GM12878 (cell line): Measurements from ENCODE around the gene SF3B2. TPM values are rescaled to one million over a fixed set of nuclear protein-coding genes. Genes with fewer than 3 reads are reported as not detected.

Source experiments
- ATAC-seq: fragments of 200-7000 bp; cut with Tn5 transposase; 3 replicates; pipeline ENCODE4 v1.9.1; 2020; ENCODE audit warnings: mild to moderate bottlenecking, moderate library complexity
- BruUV-seq: library from RNA; stranded (reverse); fragments of 400-500 nt; replicated peaks from 2 replicates; lab custom pipeline; 2021; lab: Mats Ljungman, UMichigan
- CTCF ChIA-PET: fragments of 300-600 bp; sonication (Branson Sonifier 250); formaldehyde crosslinking; extraction: SDS; loops from one replicate; lab custom pipeline; 2021; ENCODE audit warnings: inconsistent platforms; lab: Yijun Ruan, JAX
- POLR2A ChIA-PET: fragments of 350-600 bp; formaldehyde crosslinking; extraction: SDS; loops from one replicate; lab custom pipeline; 2021; ENCODE audit warnings: inconsistent platforms; lab: Charles Lee
- RAD21 ChIA-PET: fragments of 300-600 bp; sonication (Branson Sonifier 250); formaldehyde crosslinking; loops from one replicate; lab custom pipeline; 2023; ENCODE audit warnings: antibody characterized with exemption; ENCODE audit not compliant: unreplicated experiment; lab: Charles Lee
- SMC1A ChIA-PET: fragments of 300-600 bp; sonication (Branson Sonifier 250); formaldehyde crosslinking; loops from one replicate; lab custom pipeline; 2023; ENCODE audit not compliant: unreplicated experiment, uncharacterized antibody; lab: Charles Lee
- DNase-seq: peaks from one replicate; pipeline ENCODE4 v3.0.0-alpha.2; 2011; ENCODE audit warnings: low read depth, low spot score
- FAIRE-seq: peaks from 3 replicates; lab custom pipeline; 2011; peaks lifted over from hg19 to GRCh38; lab: Jason Lieb, UNC
- H2AFZ ChIP-seq: 2 replicates; pipeline ENCODE4 v1.6.0; 2011; ENCODE audit warnings: low read depth, low read length, control low read depth; ENCODE audit not compliant: control insufficient read depth
- H3K27ac ChIP-seq: 2 replicates; pipeline ENCODE4 v1.5.1; 2011; ENCODE audit warnings: control low read depth; ENCODE audit not compliant: control insufficient read depth, insufficient read depth
- H3K27me3 ChIP-seq, 2 experiments: replicated peaks in 1 of 2; 2 replicates each; pipeline versions ENCODE4 v1.6.0 to v1.6.1; 2011; ENCODE audit warnings: low read length in 1 of 2; ENCODE audit not compliant: control insufficient read depth in 2 of 2, insufficient read depth in 2 of 2
- H3K36me3 ChIP-seq, 2 experiments: 2 replicates each; pipeline ENCODE4 v1.5.1; 2011; ENCODE audit warnings: low read length in 1 of 2; ENCODE audit not compliant: control insufficient read depth in 2 of 2, insufficient read depth in 2 of 2
- H3K4me1 ChIP-seq: 2 replicates; pipeline ENCODE4 v1.6.1; 2011; ENCODE audit warnings: mild to moderate bottlenecking, low read length, moderate library complexity, mixed read lengths; ENCODE audit not compliant: control insufficient read depth, insufficient read depth
- H3K4me2 ChIP-seq: 2 replicates; pipeline ENCODE4 v1.6.0; 2011; ENCODE audit warnings: control low read depth; ENCODE audit not compliant: control insufficient read depth, insufficient read depth
- H3K4me3 ChIP-seq: fragments of 200-600 bp; sonication (generic); 2 replicates; pipeline ENCODE4 v1.5.1; 2016
- H3K79me2 ChIP-seq: 2 replicates; pipeline ENCODE4 v1.6.0; 2011; ENCODE audit warnings: low read length; ENCODE audit not compliant: control insufficient read depth, insufficient read depth
- H3K9ac ChIP-seq: 2 replicates; pipeline ENCODE4 v1.8.0; 2011; ENCODE audit warnings: low read length, control low read depth, mixed read lengths; ENCODE audit not compliant: control insufficient read depth, insufficient read depth
- H3K9me3 ChIP-seq: replicated peaks from 3 replicates; pipeline ENCODE4 v1.5.1; 2011; ENCODE audit warnings: mild to moderate bottlenecking, low read length; ENCODE audit not compliant: control insufficient read depth, insufficient read depth
- H4K20me1 ChIP-seq: 2 replicates; pipeline ENCODE4 v1.6.0; 2011; ENCODE audit not compliant: control insufficient read depth, insufficient read depth
- HDGF ChIP-seq: fragments of 450-650 bp; IDR thresholded peaks from 2 replicates; pipeline ENCODE4 v1.6.1; 2016; ENCODE audit warnings: antibody characterized with exemption
- NFXL1 ChIP-seq: fragments of 450-650 bp; IDR thresholded peaks from 2 replicates; pipeline ENCODE4 v1.6.1; 2017; ENCODE audit warnings: antibody characterized with exemption, mild to moderate bottlenecking, borderline replicate concordance
- NFYA ChIP-seq: IDR thresholded peaks from 2 replicates; pipeline ENCODE4 v1.6.1; 2011; ENCODE audit warnings: low read depth, mild to moderate bottlenecking, low read length, improper control_type of control experiment, borderline replicate concordance
- ZNF207 ChIP-seq: fragments of 450-650 bp; IDR thresholded peaks from 2 replicates; pipeline ENCODE4 v1.6.1; 2014; ENCODE audit warnings: antibody characterized with exemption, mild to moderate bottlenecking, borderline replicate concordance
- ZNF217 ChIP-seq: fragments of 450-650 bp; IDR thresholded peaks from 2 replicates; pipeline ENCODE4 v1.6.1; 2017; ENCODE audit warnings: antibody characterized with exemption, mild to moderate bottlenecking
- WGBS: methylation state at CpG from one replicate; pipeline ENCODE4 v1.1.6; 2016; ENCODE audit warnings: low lambda C conversion rate; ENCODE audit not compliant: insufficient replicate concordance, insufficient coverage; ENCODE audit errors: missing lambda C conversion rate; 5-methylcytosine and 5-hydroxymethylcytosine counted together
- in situ Hi-C: fragments of 300-500 bp; cut with MboI; formaldehyde crosslinking; loops from 9 replicates; pipeline ENCODE4 v1.14.3; 2018; ENCODE audit warnings: mixed read lengths
- intact Hi-C: fragments of 100-400 bp; cut with micrococcal nuclease; formaldehyde crosslinking; loops from one replicate; pipeline ENCODE4 v1.14.2; 2022; ENCODE audit not compliant: unreplicated experiment
- polyA plus RNA-seq, 11 experiments: library from polyadenylated mRNA; depleted of rRNA in 4 of 11; unstranded in 6 of 11; stranded (reverse) in 5 of 11; fragments of >200 nt; fragmentation: Nextera tagmentation in 4 of 11; fragmentation: Illumina TruSeq in 1 of 11; extraction: Ambion mirVana in 4 of 11; extraction: Trizol in 1 of 11; gene quantifications; 1 replicate in 1 of 11; 2 replicates in 10 of 11; pipeline versions ENCODE4 v1.2.1 to v1.2.3, GENCODE V29; 2011 to 2016; ENCODE audit warnings: inconsistent platforms in 2 of 11, missing spikeins in 2 of 11, low read depth in 1 of 11
- total RNA-seq, 4 experiments: library from RNA; depleted of rRNA in 3 of 4; stranded (reverse); fragments of >200 nt in 3 of 4; fragmentation: Illumina TruSeq in 1 of 4; extraction: Trizol in 1 of 4; gene quantifications; 2 replicates each; pipeline versions ENCODE4 v1.2.1 to v1.2.3, GENCODE V29; 2013 to 2021
- TF ChIP-seq, protein P1 (sequence below): IDR thresholded peaks from 2 replicates; pipeline ENCODE4 v1.6.1; 2011; ENCODE audit warnings: mild to moderate bottlenecking, low read depth, low read length, moderate library complexity; ENCODE audit not compliant: insufficient replicate concordance

SF3B2 gene
- total and polyA plus RNA-seq, 10 of the 15 experiments (the other 5 are each of a cell fraction or from before 2014, with no cell fraction given) = 56.3 to 245 (median 144) TPM

DNA sequence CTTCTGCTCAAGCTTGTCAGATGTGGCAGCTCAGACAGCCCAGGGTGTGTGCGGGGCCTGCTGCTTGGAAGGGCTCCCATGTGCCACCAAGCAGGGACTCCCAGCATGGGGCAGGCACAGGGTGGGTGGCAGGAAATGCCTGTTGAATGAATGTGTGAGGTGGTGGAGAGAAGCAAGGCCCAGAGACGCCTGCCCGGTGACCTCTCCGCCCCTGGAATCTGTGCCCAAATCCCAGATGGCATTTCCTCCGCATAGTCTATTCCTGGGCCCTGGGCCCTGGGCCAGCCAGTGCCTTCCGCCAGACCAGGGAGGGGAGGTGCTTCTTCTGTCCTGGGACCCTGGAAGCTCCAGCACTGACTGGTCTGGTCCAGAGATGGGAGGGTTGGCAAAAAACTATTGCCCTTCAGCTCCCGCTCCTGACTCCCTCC lies 36.7 kb upstream of the SF3B2 start:
- Histone ChIP-seq H4K20me1 (no peaks in the 10 kb centered on the region), H3K27ac (no peak overlapping the region), H2AFZ (no peak overlapping the region), H3K4me1 (no peaks in the 10 kb centered on the region), H3K9ac (no peak overlapping the region), H3K79me2 (no peaks in the 10 kb centered on the region), H3K4me2 (no peak overlapping the region), H3K27me3 (peaks cover 3 to 7% of the 10 kb centered on the region in 2 experiments), H3K9me3 (no peaks in the 10 kb centered on the region), H3K36me3 (no peaks in the 10 kb centered on the region), H3K4me3 (no peak overlapping the region)
- ChIA-PET CTCF (no interaction called here), RAD21 (no interaction called here), SMC1A (no interaction called here), POLR2A (no interaction called here)
- no TSS peak for BruUV-seq
- ATAC-seq (no peak), FAIRE-seq (no peak), DNase-seq (no peak)
- in situ Hi-C loops = no loop called here
- TF ChIP-seq, protein P1, sequence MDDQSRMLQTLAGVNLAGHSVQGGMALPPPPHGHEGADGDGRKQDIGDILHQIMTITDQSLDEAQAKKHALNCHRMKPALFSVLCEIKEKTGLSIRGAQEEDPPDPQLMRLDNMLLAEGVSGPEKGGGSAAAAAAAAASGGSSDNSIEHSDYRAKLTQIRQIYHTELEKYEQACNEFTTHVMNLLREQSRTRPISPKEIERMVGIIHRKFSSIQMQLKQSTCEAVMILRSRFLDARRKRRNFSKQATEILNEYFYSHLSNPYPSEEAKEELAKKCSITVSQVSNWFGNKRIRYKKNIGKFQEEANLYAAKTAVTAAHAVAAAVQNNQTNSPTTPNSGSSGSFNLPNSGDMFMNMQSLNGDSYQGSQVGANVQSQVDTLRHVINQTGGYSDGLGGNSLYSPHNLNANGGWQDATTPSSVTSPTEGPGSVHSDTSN = no peak
- TF ChIP-seq HDGF = no peak
- no peak for TF ChIP-seq NFYA
- no peak for TF ChIP-seq NFXL1
- no peak for TF ChIP-seq ZNF217
- no peak for TF ChIP-seq ZNF207
- intact Hi-C loops = no loop called here
- WGBS = 86% methylated on average over 6 of the region's 7 CpGs
